GM23338 (cell line): Measurements from ENCODE around the gene C2orf49. TPM values are rescaled to one million over a fixed set of nuclear protein-coding genes. Genes with fewer than 3 reads are reported as not detected.

Experiments
- ATAC-seq: fragments of 200-7000 bp; cut with Tn5 transposase; 3 replicates; pipeline ENCODE4 v1.9.1; 2020
- DNase-seq: peaks from one replicate; pipeline ENCODE4 v3.0.0-alpha.2; 2015; ENCODE audit warnings: low spot score
- H2AFZ ChIP-seq: fragments of 200-600 bp; sonication (generic); 2 replicates; pipeline ENCODE4 v1.8.0; 2016; ENCODE audit warnings: antibody characterized with exemption, mild to moderate bottlenecking, moderate library complexity
- H3F3A ChIP-seq: fragments of 200-600 bp; sonication (generic); replicated peaks from 2 replicates; pipeline ENCODE4 v1.8.0; 2017; ENCODE audit warnings: antibody characterized with exemption, mixed run types, low read depth
- H3K27ac ChIP-seq: fragments of 200-600 bp; sonication (generic); 2 replicates; pipeline ENCODE4 v1.6.1; 2016; ENCODE audit warnings: low read depth
- H3K27me3 ChIP-seq: fragments of 200-600 bp; sonication (generic); 2 replicates; pipeline ENCODE4 v1.8.0; 2016; ENCODE audit warnings: mild to moderate bottlenecking, mixed run types, moderate library complexity; ENCODE audit not compliant: insufficient read depth
- H3K36me3 ChIP-seq: fragments of 200-600 bp; sonication (generic); 2 replicates; pipeline ENCODE4 v1.8.0; 2016; ENCODE audit warnings: mild to moderate bottlenecking; ENCODE audit not compliant: insufficient read depth
- H3K4me1 ChIP-seq: fragments of 200-600 bp; sonication (generic); 2 replicates; pipeline ENCODE4 v1.8.0; 2016; ENCODE audit warnings: mild to moderate bottlenecking, moderate library complexity; ENCODE audit not compliant: insufficient read depth
- H3K4me2 ChIP-seq: fragments of 200-600 bp; sonication (generic); 2 replicates; pipeline ENCODE4 v1.7.1; 2017; ENCODE audit warnings: mixed run types
- H3K4me3 ChIP-seq: fragments of 200-600 bp; sonication (generic); 2 replicates; pipeline ENCODE4 v1.6.1; 2016; ENCODE audit warnings: mixed run types
- H3K79me2 ChIP-seq: fragments of 200-600 bp; sonication (generic); replicated peaks from 2 replicates; pipeline ENCODE4 v1.8.0; 2017; ENCODE audit warnings: mild to moderate bottlenecking; ENCODE audit not compliant: insufficient read depth
- H3K9me2 ChIP-seq: fragments of 200-600 bp; sonication (generic); 2 replicates; pipeline ENCODE4 v1.8.0; 2017; ENCODE audit not compliant: insufficient read depth
- H4K20me1 ChIP-seq: fragments of 200-600 bp; sonication (generic); replicated peaks from 2 replicates; pipeline ENCODE4 v1.8.0; 2017; ENCODE audit warnings: mild to moderate bottlenecking; ENCODE audit not compliant: insufficient read depth
- H3K27ac Mint-ChIP-seq: 2 replicates; pipeline ENCODE4 v1.8.0; 2020; ENCODE audit warnings: inconsistent platforms, mild to moderate bottlenecking, moderate library complexity, mixed read lengths
- H3K27me3 Mint-ChIP-seq: 3 replicates; pipeline ENCODE4 v1.8.0; 2022; ENCODE audit warnings: low read depth, mild to moderate bottlenecking, moderate library complexity, mixed read lengths, inconsistent platforms; ENCODE audit not compliant: insufficient read depth, poor library complexity
- H3K36me3 Mint-ChIP-seq: 3 replicates; pipeline ENCODE4 v1.8.0; 2021; ENCODE audit warnings: low read depth, mild to moderate bottlenecking, inconsistent platforms, moderate library complexity, mixed read lengths
- H3K4me1 Mint-ChIP-seq: 3 replicates; pipeline ENCODE4 v1.8.0; 2020; ENCODE audit warnings: mild to moderate bottlenecking, inconsistent platforms, mixed read lengths
- H3K4me3 Mint-ChIP-seq: 3 replicates; pipeline ENCODE4 v1.8.0; 2021; ENCODE audit warnings: moderate library complexity, mild to moderate bottlenecking, inconsistent platforms, mixed read lengths
- H3K9me3 Mint-ChIP-seq: 3 replicates; pipeline ENCODE4 v1.8.0; 2020; ENCODE audit warnings: moderate library complexity, mild to moderate bottlenecking, inconsistent platforms, mixed read lengths
- CREB1 ChIP-seq: fragments of 250-450 bp; sonication (Bioruptor Pico); IDR thresholded peaks from 2 replicates; pipeline ENCODE4 v1.5.0; 2020; ENCODE audit warnings: low read depth, mild to moderate bottlenecking, moderate library complexity
- CTCF ChIP-seq, 2 experiments: fragments of 200-600 bp in 1 of 2; sonication (generic) in 1 of 2; conservative IDR thresholded peaks; 2 replicates each; pipeline versions ENCODE4 v1.5.1 to v1.6.1; 2016 to 2017; ENCODE audit warnings: antibody characterized with exemption in 2 of 2, low read depth in 2 of 2, mild to moderate bottlenecking in 2 of 2, moderate library complexity in 1 of 2
- ETS1 ChIP-seq: IDR thresholded peaks from 2 replicates; pipeline ENCODE4 v1.6.1; 2016; ENCODE audit warnings: antibody characterized with exemption
- EZH2 ChIP-seq: fragments of 200-600 bp; sonication (generic); IDR thresholded peaks from one replicate; pipeline ENCODE4 v1.8.0; 2017; ENCODE audit warnings: antibody characterized with exemption, mild to moderate bottlenecking, low read depth; ENCODE audit not compliant: unreplicated experiment
- EZH2phosphoT487 ChIP-seq: fragments of 200-600 bp; sonication (generic); IDR thresholded peaks from one replicate; pipeline ENCODE4 v1.8.1; 2018; ENCODE audit warnings: antibody characterized with exemption; ENCODE audit not compliant: unreplicated experiment
- JUNB ChIP-seq: IDR thresholded peaks from one replicate; pipeline ENCODE4 v1.6.1; 2016; ENCODE audit warnings: antibody characterized with exemption; ENCODE audit not compliant: unreplicated experiment
- NANOG ChIP-seq: IDR thresholded peaks from 2 replicates; pipeline ENCODE4 v1.6.1; 2016; ENCODE audit warnings: antibody characterized with exemption, borderline replicate concordance
- POLR2AphosphoS5 ChIP-seq: IDR thresholded peaks from 2 replicates; pipeline ENCODE4 v1.6.1; 2016; ENCODE audit warnings: antibody characterized with exemption, low read depth
- REST ChIP-seq: IDR thresholded peaks from one replicate; pipeline ENCODE4 v1.6.1; 2018; ENCODE audit warnings: antibody characterized with exemption; ENCODE audit not compliant: unreplicated experiment
- STAT1 ChIP-seq: IDR thresholded peaks from one replicate; pipeline ENCODE4 v1.6.1; 2016; ENCODE audit warnings: antibody characterized with exemption; ENCODE audit not compliant: unreplicated experiment
- ZNF114 ChIP-seq: fragments of 250-450 bp; sonication (Bioruptor Pico); IDR thresholded peaks from 2 replicates; pipeline ENCODE4 v1.5.0; 2020; ENCODE audit warnings: mild to moderate bottlenecking, moderate library complexity
- ZNF331 ChIP-seq: fragments of 250-450 bp; sonication (Bioruptor Pico); IDR thresholded peaks from 2 replicates; pipeline ENCODE4 v1.5.0; 2020; ENCODE audit warnings: low read depth, mild to moderate bottlenecking, moderate library complexity
- ZNF462 ChIP-seq: fragments of 250-450 bp; sonication (Bioruptor Pico); IDR thresholded peaks from 2 replicates; pipeline ENCODE4 v1.5.0; 2020; ENCODE audit warnings: mild to moderate bottlenecking, moderate library complexity
- polyA plus RNA-seq: library from polyadenylated mRNA; unstranded; fragments of >200 nt; fragmentation: Nextera tagmentation; extraction: Ambion mirVana; gene quantifications from 2 replicates; pipeline ENCODE4 v1.2.1, GENCODE V29; 2016
- total RNA-seq: library from RNA; depleted of rRNA; stranded (reverse); fragments of >200 nt; shearing (Covaris generic); gene quantifications from 2 replicates; pipeline ENCODE4 v1.2.3, GENCODE V29; 2014

C2orf49 gene
- total and polyA plus RNA-seq, 2 experiments from 2014 or later: 19.6 to 33.8 TPM

GRCh38 chr2:105338020-105338385 is 663 bp downstream of the C2orf49 start:
- ATAC-seq: peak; percentile 29
- H3K36me3 Mint-ChIP-seq: peaks cover 26% of the 10 kb centered on the region
- peaks cover 18% of the 10 kb centered on the region for H3K4me1 ChIP-seq
- DNase-seq: peak; percentile 19
- peaks cover 34% of the 10 kb centered on the region for H3K36me3 ChIP-seq
- peaks cover 6% of the 10 kb centered on the region; the same call in 1 of the 3 replicates for H3K4me1 Mint-ChIP-seq
- H3K4me2 ChIP-seq: peak overlapping the region; percentile 96
- H3K79me2 ChIP-seq: peaks cover 52% of the 10 kb centered on the region
- H3F3A ChIP-seq: no peaks in the 10 kb centered on the region
- 0 out of 2 replicates have a peak overlapping the region, but pooled peaks have one; percentile 55 for H3K27ac ChIP-seq
- H4K20me1 ChIP-seq: peaks cover 16% of the 10 kb centered on the region; the same call in 1 of the 2 replicates
- no peaks in the 10 kb centered on the region for H3K27me3 ChIP-seq
- H2AFZ ChIP-seq: peak overlapping the region; percentile 87; the same call in 1 of the 2 replicates
- no peaks in the 10 kb centered on the region for H3K9me2 ChIP-seq
- H3K9me3 Mint-ChIP-seq: no peaks in the 10 kb centered on the region
- TF ChIP-seq CTCF (conservative IDR thresholded peaks at IDR 0.05; ENCODE audit: low read depth in 2 of 2) (no peak), ZNF331 (no peak), JUNB (no peak), ETS1 (no peak), STAT1 (no peak), NANOG (no peak), ZNF114 (CRISPR knock-in tag) (no peak), EZH2 (no peak), ZNF462 (CRISPR knock-in tag) (no peak), REST (no peak), EZH2phosphoT487 (no peak), POLR2AphosphoS5 (no peak), CREB1 (no peak)
- peaks cover 6% of the 10 kb centered on the region for H3K27me3 Mint-ChIP-seq
- peak overlapping the region; percentile 93 for H3K27ac Mint-ChIP-seq
- H3K4me3 ChIP-seq: peak overlapping the region; percentile 71
- H3K4me3 Mint-ChIP-seq: peak overlapping the region; percentile 99
